ENCODE results near the gene KRAS. TPM values are rescaled to one million over a fixed set of nuclear protein-coding genes. Genes with fewer than 3 reads are reported as not detected.

The KRAS gene
- total and polyA plus RNA-seq, 2 donors (not counting 3 experiments of a cell fraction or from before 2014, with no cell fraction given), result 9.1 to 22.8 TPM

GRCh38 chr12:25213338-25213737 lies 37.4 kb downstream of the KRAS start:
- H3K9me3 ChIP-seq (replicated peaks; ENCODE audit: control insufficient read depth, insufficient read depth, low read length), result no peaks in the 10 kb centered on the region
- CTCF ChIA-PET, result interaction anchor here (1.0 to 2.3 kb wide), 2 partner anchors 9 to 28 kb away, joined by 3 to 6 read pairs; no protein-coding TSS in a partner anchor
- dilution Hi-C loops (cut with MboI; ENCODE audit: extremely low pct_ligation_motif_present, low sequenced_read_pairs), result no loop called here
- peaks cover 3% of the 10 kb centered on the region for H3K4me1 ChIP-seq (ENCODE audit: control insufficient read depth, extremely low read depth, insufficient read depth, low read length)
- H3K4me2 ChIP-seq (ENCODE audit: insufficient read depth, low read length), result no peak overlapping the region
- H3K27ac ChIP-seq (ENCODE audit: insufficient read depth, low read depth, low read length), result no peak overlapping the region
- H2AFZ ChIP-seq (ENCODE audit: low read depth, low read length), result no peak overlapping the region
- no TSS peak for BruUV-seq (replicated peaks)
- no peaks in the 10 kb centered on the region for H3K79me2 ChIP-seq (ENCODE audit: control insufficient read depth, insufficient read depth, low read length)
- FAIRE-seq, result no peak
- H3K9ac ChIP-seq (replicated peaks; ENCODE audit: extremely low read depth, insufficient read depth, low read length), result no peak overlapping the region
- intact Hi-C loops (cut with micrococcal nuclease), result no loop called here
- no peak overlapping the region for H3K4me3 ChIP-seq (replicated peaks in 1 of 3; ENCODE audit: insufficient read depth in 1 of 3, low read depth in 1 of 3, low read length in 3 of 3)
- H4K20me1 ChIP-seq (replicated peaks; ENCODE audit: control insufficient read depth, extremely low read depth, insufficient read depth, low read length), result no peaks in the 10 kb centered on the region
- POLR2A ChIA-PET, result no interaction called here
- no peaks in the 10 kb centered on the region for H3K36me3 ChIP-seq (ENCODE audit: control insufficient read depth in 2 of 2, extremely low read depth in 1 of 2, insufficient read depth in 2 of 2, low read length in 2 of 2)
- no peak for DNase-seq (ENCODE audit: low read depth, low spot score)
- TF ChIP-seq GATA2 (IDR thresholded peaks at IDR 0.05; ENCODE audit: insufficient read depth, insufficient read length, low read depth, low read length) (no peak), JUN (IDR thresholded peaks at IDR 0.05; ENCODE audit: borderline replicate concordance, insufficient read depth, insufficient read length, low read depth) (no peak)
- TF ChIP-seq, protein P1, sequence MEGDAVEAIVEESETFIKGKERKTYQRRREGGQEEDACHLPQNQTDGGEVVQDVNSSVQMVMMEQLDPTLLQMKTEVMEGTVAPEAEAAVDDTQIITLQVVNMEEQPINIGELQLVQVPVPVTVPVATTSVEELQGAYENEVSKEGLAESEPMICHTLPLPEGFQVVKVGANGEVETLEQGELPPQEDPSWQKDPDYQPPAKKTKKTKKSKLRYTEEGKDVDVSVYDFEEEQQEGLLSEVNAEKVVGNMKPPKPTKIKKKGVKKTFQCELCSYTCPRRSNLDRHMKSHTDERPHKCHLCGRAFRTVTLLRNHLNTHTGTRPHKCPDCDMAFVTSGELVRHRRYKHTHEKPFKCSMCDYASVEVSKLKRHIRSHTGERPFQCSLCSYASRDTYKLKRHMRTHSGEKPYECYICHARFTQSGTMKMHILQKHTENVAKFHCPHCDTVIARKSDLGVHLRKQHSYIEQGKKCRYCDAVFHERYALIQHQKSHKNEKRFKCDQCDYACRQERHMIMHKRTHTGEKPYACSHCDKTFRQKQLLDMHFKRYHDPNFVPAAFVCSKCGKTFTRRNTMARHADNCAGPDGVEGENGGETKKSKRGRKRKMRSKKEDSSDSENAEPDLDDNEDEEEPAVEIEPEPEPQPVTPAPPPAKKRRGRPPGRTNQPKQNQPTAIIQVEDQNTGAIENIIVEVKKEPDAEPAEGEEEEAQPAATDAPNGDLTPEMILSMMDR (IDR thresholded peaks at IDR 0.05; ENCODE audit: extremely low read depth in 1 of 2, insufficient read depth in 1 of 2, low read depth in 1 of 2, low read length in 2 of 2), result no peak
- H3K27me3 ChIP-seq (ENCODE audit: control insufficient read depth in 2 of 2, insufficient read depth in 2 of 2, low read length in 2 of 2), result no peaks in the 10 kb centered on the region
- H3K9me1 ChIP-seq (replicated peaks; ENCODE audit: control insufficient read depth, extremely low read depth, insufficient read depth, low read length), result no peaks in the 10 kb centered on the region

DNA sequence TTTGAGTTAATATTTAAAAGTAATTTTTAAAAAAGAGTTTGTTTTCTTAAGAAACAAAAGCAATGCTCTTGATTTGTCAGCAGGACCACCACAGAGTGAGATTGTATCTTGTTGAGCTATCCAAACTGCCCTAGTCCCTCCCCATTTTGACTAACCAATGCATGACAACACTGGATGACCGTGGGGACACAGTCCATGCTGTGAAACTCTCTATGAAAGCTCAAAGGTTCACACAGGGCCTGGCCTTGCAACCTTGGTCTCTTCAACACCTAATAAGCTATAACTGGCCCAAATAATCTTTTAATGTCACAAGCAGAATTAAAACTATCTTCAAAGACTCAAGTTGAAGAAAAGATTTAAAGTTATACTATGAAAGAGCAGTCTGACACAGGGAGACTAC lies 42.2 kb downstream of the KRAS start:
- H3K4me2 ChIP-seq (ENCODE audit: insufficient read depth, low read length), result no peak overlapping the region
- H3K27me3 ChIP-seq (ENCODE audit: control insufficient read depth in 2 of 2, insufficient read depth in 2 of 2, low read length in 2 of 2), result no peaks in the 10 kb centered on the region
- H3K9me1 ChIP-seq (replicated peaks; ENCODE audit: control insufficient read depth, extremely low read depth, insufficient read depth, low read length), result no peaks in the 10 kb centered on the region
- no peaks in the 10 kb centered on the region for H4K20me1 ChIP-seq (replicated peaks; ENCODE audit: control insufficient read depth, extremely low read depth, insufficient read depth, low read length)
- H2AFZ ChIP-seq (ENCODE audit: low read depth, low read length), result no peak overlapping the region
- no peaks in the 10 kb centered on the region for H3K9me3 ChIP-seq (replicated peaks; ENCODE audit: control insufficient read depth, insufficient read depth, low read length)
- no peak for FAIRE-seq
- dilution Hi-C loops (cut with MboI; ENCODE audit: extremely low pct_ligation_motif_present, low sequenced_read_pairs) (no loop called here), intact Hi-C loops (cut with micrococcal nuclease) (no loop called here)
- no TSS peak for BruUV-seq (replicated peaks)
- no peak overlapping the region for H3K4me3 ChIP-seq (replicated peaks in 1 of 3; ENCODE audit: insufficient read depth in 1 of 3, low read depth in 1 of 3, low read length in 3 of 3)
- DNase-seq (ENCODE audit: low read depth, low spot score), result no peak
- H3K9ac ChIP-seq (replicated peaks; ENCODE audit: extremely low read depth, insufficient read depth, low read length), result no peak overlapping the region
- H3K4me1 ChIP-seq (ENCODE audit: control insufficient read depth, extremely low read depth, insufficient read depth, low read length), result no peaks in the 10 kb centered on the region
- POLR2A ChIA-PET, result no interaction called here
- no peak for TF ChIP-seq JUN (IDR thresholded peaks at IDR 0.05; ENCODE audit: borderline replicate concordance, insufficient read depth, insufficient read length, low read depth)
- TF ChIP-seq MYC (IDR thresholded peaks at IDR 0.05; ENCODE audit: low read depth, low read length), result no peak
- no peak for TF ChIP-seq POLR2AphosphoS5 (IDR thresholded peaks at IDR 0.05; ENCODE audit: insufficient read depth, low read depth, low read length)
- no peak for TF ChIP-seq EZH2 (IDR thresholded peaks at IDR 0.05; ENCODE audit: borderline replicate concordance, low read depth, low read length, severe bottlenecking)
- TF ChIP-seq FOS (IDR thresholded peaks at IDR 0.05; ENCODE audit: borderline replicate concordance, insufficient read depth, low read length), result no peak
- TF ChIP-seq, protein P2, sequence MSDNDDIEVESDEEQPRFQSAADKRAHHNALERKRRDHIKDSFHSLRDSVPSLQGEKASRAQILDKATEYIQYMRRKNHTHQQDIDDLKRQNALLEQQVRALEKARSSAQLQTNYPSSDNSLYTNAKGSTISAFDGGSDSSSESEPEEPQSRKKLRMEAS (IDR thresholded peaks at IDR 0.05; ENCODE audit: insufficient read depth, insufficient read length), result no peak
- TF ChIP-seq POLR2A (IDR thresholded peaks at IDR 0.05; ENCODE audit: low read depth, low read length), result no peak
- TF ChIP-seq, protein P1 (IDR thresholded peaks at IDR 0.05; ENCODE audit: extremely low read depth in 1 of 2, insufficient read depth in 1 of 2, low read depth in 1 of 2, low read length in 2 of 2), result no peak
- no peak for TF ChIP-seq GATA2 (IDR thresholded peaks at IDR 0.05; ENCODE audit: insufficient read depth, insufficient read length, low read depth, low read length)
- no peaks in the 10 kb centered on the region for H3K79me2 ChIP-seq (ENCODE audit: control insufficient read depth, insufficient read depth, low read length)
- H3K27ac ChIP-seq (ENCODE audit: insufficient read depth, low read depth, low read length), result no peak overlapping the region
- H3K36me3 ChIP-seq (ENCODE audit: control insufficient read depth in 2 of 2, extremely low read depth in 1 of 2, insufficient read depth in 2 of 2, low read length in 2 of 2), result peaks cover 0 to 2% of the 10 kb centered on the region in 2 experiments
- CTCF ChIA-PET, result no interaction called here
